HG03135 (cell line): ENCODE measurements around the gene RAPGEF2.
"Not testable (repeated sequence)": the region's sequence is repeated elsewhere in the genome, so short reads cannot be mapped to it uniquely, and the experiment has no call there.

Experiments used
- ATAC-seq: cut with Tn5 transposase; IDR thresholded peaks from one replicate; pipeline ENCODE4 v1.9.1; 2021; ENCODE audit warnings: mild to moderate bottlenecking, moderate library complexity; ENCODE audit not compliant: unreplicated experiment

RAPGEF2 gene

GRCh38 chr4:159098482-159099127 is 4.3 kb upstream of the RAPGEF2 start:
- ATAC-seq = no peak

- ATAC-seq = no peak
Measured at GRCh38 chr4:159101988-159102621, 774 bp upstream of the RAPGEF2 start.

- ATAC-seq = peak; percentile 32
Measured at GRCh38 chr4:159103384-159103990, 608 bp downstream of the RAPGEF2 start.

GRCh38 chr4:159104694-159105414 is 2.0 kb downstream of the RAPGEF2 start:
- ATAC-seq = no peak

- ATAC-seq = peak; percentile 18
Measured at GRCh38 chr4:159105761-159106243, 2.9 kb downstream of the RAPGEF2 start.

GRCh38 chr4:159106636-159107035 is 3.8 kb downstream of the RAPGEF2 start:
- no peak for ATAC-seq

GRCh38 chr4:159107203-159107925 is 4.5 kb downstream of the RAPGEF2 start:
- no peak for ATAC-seq

- no peak for ATAC-seq
Measured at GRCh38 chr4:159108124-159108523, 5.2 kb downstream of the RAPGEF2 start.

- ATAC-seq = no peak
Measured at GRCh38 chr4:159110961-159111360, 8.1 kb downstream of the RAPGEF2 start.

GRCh38 chr4:159111416-159111815 is 8.5 kb downstream of the RAPGEF2 start:
- no peak for ATAC-seq

GRCh38 chr4:159113366-159113765 is 10.5 kb downstream of the RAPGEF2 start:
- ATAC-seq = not testable (repeated sequence)

GRCh38 chr4:159116098-159116497 is 13.2 kb downstream of the RAPGEF2 start:
- ATAC-seq = not testable (repeated sequence)

GRCh38 chr4:159116693-159117092 is 13.8 kb downstream of the RAPGEF2 start:
- not testable (repeated sequence) for ATAC-seq

GRCh38 chr4:159117564-159117963 is 14.7 kb downstream of the RAPGEF2 start:
- no peak for ATAC-seq

- no peak for ATAC-seq
Measured at GRCh38 chr4:159117968-159118367, 15.1 kb downstream of the RAPGEF2 start.

- no peak for ATAC-seq
Measured at GRCh38 chr4:159121371-159121770, 18.5 kb downstream of the RAPGEF2 start.

GRCh38 chr4:159126716-159127115 is 23.8 kb downstream of the RAPGEF2 start:
- ATAC-seq = no peak

GRCh38 chr4:159127745-159128518 is 25.1 kb downstream of the RAPGEF2 start:
- no peak for ATAC-seq

- ATAC-seq = no peak
Measured at GRCh38 chr4:159129814-159130550, 27.1 kb downstream of the RAPGEF2 start.
